Left ventricle myocardium inferior (tissue), 1 donor: ENCODE data around the gene HMCN2. TPM values are rescaled to one million over a fixed set of nuclear protein-coding genes. Genes with fewer than 3 reads are reported as not detected.

Experiments
- DNase-seq: peaks from one replicate; pipeline ENCODE4 v3.0.0-alpha.2; 2020
- H3K27ac ChIP-seq: fragments of 200-600 bp; replicated peaks from 2 replicates; pipeline ENCODE4 v1.8.0; 2021
- H3K27me3 ChIP-seq: fragments of 200-600 bp; 2 replicates; pipeline ENCODE4 v1.8.0; 2021; ENCODE audit warnings: low read depth
- H3K36me3 ChIP-seq: fragments of 200-600 bp; 2 replicates; pipeline ENCODE4 v1.8.0; 2021
- H3K4me1 ChIP-seq: fragments of 200-600 bp; 2 replicates; pipeline ENCODE4 v1.8.0; 2021
- H3K4me3 ChIP-seq: fragments of 200-600 bp; 2 replicates; pipeline ENCODE4 v1.8.0; 2021; ENCODE audit warnings: mild to moderate bottlenecking, moderate library complexity
- H3K9me3 ChIP-seq: fragments of 200-600 bp; replicated peaks from 2 replicates; pipeline ENCODE4 v1.8.0; 2021
- intact Hi-C: fragments of 100-400 bp; cut with micrococcal nuclease; formaldehyde crosslinking; loops from one replicate; pipeline ENCODE4 v1.11.0; 2022
- long read RNA-seq: library from polyadenylated mRNA; unstranded; transcript quantifications from one replicate; pipeline ENCODE4 v2.0.0, GENCODE V29; 2021
- total RNA-seq: library from RNA; stranded (reverse); fragmentation: NEBNext Ultra II Directional; extraction: Animal tissue kit (Norgen Biotek cat#: 25700); gene quantifications from one replicate; pipeline ENCODE4 v1.2.1, GENCODE V29; 2021
- TF ChIP-seq, protein P1 (sequence below): fragments of 200-600 bp; IDR thresholded peaks from 2 replicates; pipeline ENCODE4 v1.8.0; 2021; ENCODE audit warnings: antibody characterized with exemption, mild to moderate bottlenecking, borderline replicate concordance
- donor health status: DM: no; HTN: yes; CAD: no; lungs with severe emphysema.

HMCN2 gene, protein sequence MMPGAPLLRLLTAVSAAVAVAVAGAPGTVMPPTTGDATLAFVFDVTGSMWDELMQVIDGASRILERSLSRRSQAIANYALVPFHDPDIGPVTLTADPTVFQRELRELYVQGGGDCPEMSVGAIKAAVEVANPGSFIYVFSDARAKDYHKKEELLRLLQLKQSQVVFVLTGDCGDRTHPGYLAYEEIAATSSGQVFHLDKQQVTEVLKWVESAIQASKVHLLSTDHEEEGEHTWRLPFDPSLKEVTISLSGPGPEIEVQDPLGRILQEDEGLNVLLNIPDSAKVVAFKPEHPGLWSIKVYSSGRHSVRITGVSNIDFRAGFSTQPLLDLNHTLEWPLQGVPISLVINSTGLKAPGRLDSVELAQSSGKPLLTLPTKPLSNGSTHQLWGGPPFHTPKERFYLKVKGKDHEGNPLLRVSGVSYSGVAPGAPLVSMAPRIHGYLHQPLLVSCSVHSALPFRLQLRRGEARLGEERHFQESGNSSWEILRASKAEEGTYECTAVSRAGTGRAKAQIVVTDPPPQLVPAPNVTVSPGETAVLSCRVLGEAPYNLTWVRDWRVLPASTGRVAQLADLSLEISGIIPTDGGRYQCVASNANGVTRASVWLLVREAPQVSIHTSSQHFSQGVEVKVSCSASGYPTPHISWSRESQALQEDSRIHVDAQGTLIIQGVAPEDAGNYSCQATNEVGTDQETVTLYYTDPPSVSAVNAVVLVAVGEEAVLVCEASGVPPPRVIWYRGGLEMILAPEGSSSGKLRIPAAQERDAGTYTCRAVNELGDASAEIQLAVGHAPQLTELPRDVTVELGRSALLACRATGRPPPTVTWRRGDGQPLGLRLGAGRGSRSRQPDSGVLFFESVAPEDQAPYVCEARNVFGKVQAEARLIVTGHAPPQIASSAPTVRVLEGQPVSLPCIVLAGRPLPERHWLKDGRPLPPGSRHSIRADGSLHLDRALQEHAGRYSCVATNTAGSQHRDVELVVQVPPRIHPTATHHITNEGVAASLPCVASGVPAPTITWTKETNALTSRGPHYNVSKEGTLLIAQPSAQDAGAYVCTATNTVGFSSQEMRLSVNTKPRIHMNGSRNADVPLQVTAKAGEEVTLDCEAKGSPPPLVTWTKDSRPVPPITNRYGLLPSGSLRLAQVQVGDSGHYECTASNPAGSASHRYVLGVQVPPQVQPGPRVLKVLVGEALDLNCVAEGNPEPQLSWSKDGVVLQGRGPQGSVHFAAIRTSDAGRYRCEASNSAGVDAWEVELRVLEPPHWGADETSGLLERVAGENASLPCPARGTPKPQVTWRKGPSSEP (N-terminal part only)
- 5.5 TPM for total RNA-seq
- long read RNA-seq, partial matches to known transcripts, result 8 of 13 reads
- long read RNA-seq, other reads (novel, unspliced or antisense), result 5 of 13 reads

DNA sequence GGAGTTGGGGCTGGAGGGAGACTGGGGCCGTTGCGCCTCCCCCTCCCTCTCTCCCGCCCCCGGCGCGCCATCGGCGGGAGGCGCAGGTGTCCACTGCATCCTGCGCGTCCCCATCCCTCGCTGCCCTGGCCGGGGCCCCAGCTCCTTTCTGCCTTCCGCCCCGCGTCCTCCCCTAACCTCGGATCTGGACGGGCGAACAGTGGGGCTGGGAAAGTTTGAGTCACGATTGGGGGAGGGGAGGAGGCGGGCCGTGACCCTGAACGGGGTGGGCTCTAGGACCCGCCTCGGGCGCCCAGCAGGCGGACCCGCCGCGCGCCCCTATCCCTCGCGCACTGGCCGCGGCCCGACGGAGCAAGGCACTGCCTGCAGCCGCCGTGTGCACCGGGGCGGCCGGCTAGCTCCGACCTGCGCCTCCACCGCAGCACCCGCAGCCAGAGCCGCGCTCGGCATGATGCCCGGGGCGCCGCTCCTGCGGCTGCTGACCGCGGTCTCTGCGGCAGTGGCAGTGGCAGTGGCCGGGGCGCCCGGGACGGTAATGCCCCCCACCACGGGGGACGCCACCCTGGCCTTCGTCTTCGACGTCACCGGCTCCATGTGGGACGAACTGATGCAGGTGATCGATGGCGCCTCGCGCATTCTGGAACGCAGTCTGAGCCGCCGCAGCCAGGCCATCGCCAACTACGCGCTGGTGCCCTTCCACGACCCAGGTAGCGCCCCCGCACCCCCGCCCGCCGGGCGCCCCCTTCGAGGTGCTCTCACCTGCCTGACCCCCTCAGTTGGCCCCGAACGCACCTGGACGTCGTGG, at the start of gene HMCN2:
TSS of gene HMCN2 (plus strand) at position 330 of the 805 bp plus-strand sequence. CDS start at position 449, 119 bp downstream.
- TF ChIP-seq, protein P1, sequence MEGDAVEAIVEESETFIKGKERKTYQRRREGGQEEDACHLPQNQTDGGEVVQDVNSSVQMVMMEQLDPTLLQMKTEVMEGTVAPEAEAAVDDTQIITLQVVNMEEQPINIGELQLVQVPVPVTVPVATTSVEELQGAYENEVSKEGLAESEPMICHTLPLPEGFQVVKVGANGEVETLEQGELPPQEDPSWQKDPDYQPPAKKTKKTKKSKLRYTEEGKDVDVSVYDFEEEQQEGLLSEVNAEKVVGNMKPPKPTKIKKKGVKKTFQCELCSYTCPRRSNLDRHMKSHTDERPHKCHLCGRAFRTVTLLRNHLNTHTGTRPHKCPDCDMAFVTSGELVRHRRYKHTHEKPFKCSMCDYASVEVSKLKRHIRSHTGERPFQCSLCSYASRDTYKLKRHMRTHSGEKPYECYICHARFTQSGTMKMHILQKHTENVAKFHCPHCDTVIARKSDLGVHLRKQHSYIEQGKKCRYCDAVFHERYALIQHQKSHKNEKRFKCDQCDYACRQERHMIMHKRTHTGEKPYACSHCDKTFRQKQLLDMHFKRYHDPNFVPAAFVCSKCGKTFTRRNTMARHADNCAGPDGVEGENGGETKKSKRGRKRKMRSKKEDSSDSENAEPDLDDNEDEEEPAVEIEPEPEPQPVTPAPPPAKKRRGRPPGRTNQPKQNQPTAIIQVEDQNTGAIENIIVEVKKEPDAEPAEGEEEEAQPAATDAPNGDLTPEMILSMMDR, result no peak
- DNase-seq, result peak; percentile 56
- H3K4me3 ChIP-seq, result peak within 1 kb of the TSS; percentile 65
- H3K27me3 ChIP-seq, result peaks cover 83% of the 10 kb centered on the region
- no peaks in the 10 kb centered on the region for H3K36me3 ChIP-seq
- H3K27ac ChIP-seq, result peak within 1 kb of the TSS; percentile 61
- H3K4me1 ChIP-seq, result peaks cover 43% of the 10 kb centered on the region
- intact Hi-C loops, result no loop called here
- no peaks in the 10 kb centered on the region for H3K9me3 ChIP-seq

- no peak for DNase-seq
- intact Hi-C loops, result no loop called here
- no peaks in the 10 kb centered on the region for H3K27me3 ChIP-seq
- TF ChIP-seq, protein P1, result no peak
- no peak overlapping the region for H3K27ac ChIP-seq
- peaks cover 5% of the 10 kb centered on the region for H3K4me1 ChIP-seq
- H3K36me3 ChIP-seq, result no peaks in the 10 kb centered on the region
- H3K4me3 ChIP-seq, result no peak overlapping the region
- no peaks in the 10 kb centered on the region for H3K9me3 ChIP-seq
Observed at GRCh38 chr9:130217838-130218237, 47.7 kb upstream of the HMCN2 start.

- no peak overlapping the region for H3K27ac ChIP-seq
- H3K4me1 ChIP-seq, result peaks cover 5% of the 10 kb centered on the region
Observed at GRCh38 chr9:130219661-130220096, 45.9 kb upstream of the HMCN2 start.

DNA sequence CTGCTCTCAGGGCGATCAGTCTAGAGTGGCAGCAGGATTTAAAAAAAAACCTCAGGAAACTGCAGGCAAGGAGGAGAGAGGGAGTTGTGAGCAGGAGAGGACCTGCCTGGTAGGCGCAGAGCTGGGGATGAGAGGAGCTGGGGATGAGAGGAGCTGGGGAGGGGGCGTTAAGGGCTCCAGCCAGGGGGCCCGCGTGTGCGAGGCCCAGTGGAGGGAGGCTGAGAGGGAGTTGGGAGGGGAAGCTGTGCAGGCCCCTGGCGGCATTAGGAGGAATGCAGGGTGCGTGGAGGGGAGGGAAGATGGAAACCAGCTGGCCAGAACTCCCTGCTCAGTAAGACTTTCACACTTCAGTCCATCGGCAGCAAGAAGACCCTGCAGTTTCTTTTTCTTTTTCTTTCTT, 45.2 kb upstream of the HMCN2 start:
- Histone ChIP-seq H3K9me3 (no peaks in the 10 kb centered on the region), H3K4me1 (peaks cover 5% of the 10 kb centered on the region), H3K36me3 (no peaks in the 10 kb centered on the region), H3K4me3 (no peak overlapping the region), H3K27ac (no peak overlapping the region), H3K27me3 (no peaks in the 10 kb centered on the region)
- no peak for DNase-seq
- TF ChIP-seq, protein P1, result peak; percentile 24
- intact Hi-C loops, result no loop called here

More at GRCh38 chr9:130219661-130220096, 45.9 kb upstream of the HMCN2 start:
- DNase-seq, result no peak
- Histone ChIP-seq H3K36me3 (no peaks in the 10 kb centered on the region), H3K9me3 (no peaks in the 10 kb centered on the region), H3K27me3 (no peaks in the 10 kb centered on the region), H3K4me3 (no peak overlapping the region)
- intact Hi-C loops, result no loop called here
- TF ChIP-seq, protein P1, result no peak
